PC-9 (cell line): ENCODE data around the gene MYO3B. TPM values are rescaled to one million over a fixed set of nuclear protein-coding genes. Genes with fewer than 3 reads are reported as not detected.

Experiments used
- BruUV-seq: library from RNA; stranded (reverse); fragments of 400-500 nt; replicated peaks from 2 replicates; lab custom pipeline; 2021; lab: Mats Ljungman, UMichigan
- CTCF ChIA-PET: fragments of 300-600 bp; sonication (Branson Sonifier 250); formaldehyde crosslinking; loops from one replicate; lab custom pipeline; 2022; ENCODE audit warnings: antibody characterized with exemption; lab: Charles Lee
- POLR2A ChIA-PET: fragments of 300-600 bp; sonication (Branson Sonifier 250); formaldehyde crosslinking; loops from one replicate; lab custom pipeline; 2022; ENCODE audit warnings: antibody characterized with exemption; ENCODE audit not compliant: unreplicated experiment; lab: Charles Lee
- DNase-seq, 2 experiments: peaks; one replicate each; pipeline versions ENCODE4 v3.0.0 to v3.0.0-alpha.2; 2015 to 2022; ENCODE audit warnings: mixed read lengths in 1 of 2
- H2AFZ ChIP-seq: fragments of 200-600 bp; sonication (generic); 2 replicates; pipeline ENCODE4 v1.8.1; 2017; ENCODE audit warnings: antibody characterized with exemption
- H3F3A ChIP-seq: fragments of 200-600 bp; sonication (generic); 2 replicates; pipeline ENCODE4 v1.8.1; 2017; ENCODE audit warnings: antibody characterized with exemption, mild to moderate bottlenecking, low read depth; ENCODE audit not compliant: insufficient read depth
- H3K27ac ChIP-seq: fragments of 200-600 bp; sonication (generic); 2 replicates; pipeline ENCODE4 v1.6.1; 2016; ENCODE audit warnings: mixed run types
- H3K27me3 ChIP-seq: fragments of 200-600 bp; sonication (generic); 2 replicates; pipeline ENCODE4 v1.6.1; 2016; ENCODE audit warnings: low read depth, mixed run types; ENCODE audit not compliant: insufficient read depth
- H3K36me3 ChIP-seq: fragments of 200-600 bp; sonication (generic); 2 replicates; pipeline ENCODE4 v1.6.1; 2016; ENCODE audit warnings: low read depth, mixed run types
- H3K4me1 ChIP-seq: fragments of 200-600 bp; sonication (generic); replicated peaks from 2 replicates; pipeline ENCODE4 v1.6.1; 2016; ENCODE audit warnings: mixed run types; ENCODE audit not compliant: insufficient read depth
- H3K4me2 ChIP-seq: fragments of 200-600 bp; sonication (generic); 2 replicates; pipeline ENCODE4 v1.6.1; 2017; ENCODE audit warnings: mixed run types
- H3K4me3 ChIP-seq: fragments of 200-600 bp; sonication (generic); 2 replicates; pipeline ENCODE4 v1.6.1; 2016; ENCODE audit warnings: mixed run types
- H3K79me2 ChIP-seq: fragments of 200-600 bp; sonication (generic); 2 replicates; pipeline ENCODE4 v1.6.1; 2017; ENCODE audit warnings: low read depth, mixed run types
- H3K9me2 ChIP-seq: fragments of 200-600 bp; sonication (generic); 2 replicates; pipeline ENCODE4 v1.8.1; 2017; ENCODE audit warnings: mild to moderate bottlenecking; ENCODE audit not compliant: insufficient read depth
- H3K9me3 ChIP-seq: fragments of 200-600 bp; sonication (generic); 2 replicates; pipeline ENCODE4 v1.8.1; 2016; ENCODE audit warnings: low read depth; ENCODE audit not compliant: insufficient read depth
- H4K20me1 ChIP-seq: fragments of 200-600 bp; sonication (generic); 2 replicates; pipeline ENCODE4 v1.8.1; 2017; ENCODE audit not compliant: insufficient read depth
- CTCF ChIP-seq: fragments of 200-600 bp; sonication (generic); conservative IDR thresholded peaks from 2 replicates; pipeline ENCODE4 v1.6.1; 2017; ENCODE audit warnings: mixed run types, antibody characterized with exemption, mild to moderate bottlenecking, moderate library complexity
- EZH2 ChIP-seq: fragments of 200-600 bp; sonication (generic); IDR thresholded peaks from 2 replicates; pipeline ENCODE4 v1.8.0; 2017; ENCODE audit warnings: antibody characterized with exemption, low read depth
- intact Hi-C: fragments of 100-400 bp; cut with micrococcal nuclease; formaldehyde crosslinking; loops from one replicate; pipeline ENCODE4 v1.10.0; 2022; ENCODE audit not compliant: unreplicated experiment
- total RNA-seq: library from RNA; stranded (reverse); gene quantifications from 2 replicates; pipeline ENCODE4 v1.2.3, GENCODE V29; 2021

The MYO3B gene
- total RNA-seq, 1 experiment from 2014 or later = 5.3 TPM

DNA sequence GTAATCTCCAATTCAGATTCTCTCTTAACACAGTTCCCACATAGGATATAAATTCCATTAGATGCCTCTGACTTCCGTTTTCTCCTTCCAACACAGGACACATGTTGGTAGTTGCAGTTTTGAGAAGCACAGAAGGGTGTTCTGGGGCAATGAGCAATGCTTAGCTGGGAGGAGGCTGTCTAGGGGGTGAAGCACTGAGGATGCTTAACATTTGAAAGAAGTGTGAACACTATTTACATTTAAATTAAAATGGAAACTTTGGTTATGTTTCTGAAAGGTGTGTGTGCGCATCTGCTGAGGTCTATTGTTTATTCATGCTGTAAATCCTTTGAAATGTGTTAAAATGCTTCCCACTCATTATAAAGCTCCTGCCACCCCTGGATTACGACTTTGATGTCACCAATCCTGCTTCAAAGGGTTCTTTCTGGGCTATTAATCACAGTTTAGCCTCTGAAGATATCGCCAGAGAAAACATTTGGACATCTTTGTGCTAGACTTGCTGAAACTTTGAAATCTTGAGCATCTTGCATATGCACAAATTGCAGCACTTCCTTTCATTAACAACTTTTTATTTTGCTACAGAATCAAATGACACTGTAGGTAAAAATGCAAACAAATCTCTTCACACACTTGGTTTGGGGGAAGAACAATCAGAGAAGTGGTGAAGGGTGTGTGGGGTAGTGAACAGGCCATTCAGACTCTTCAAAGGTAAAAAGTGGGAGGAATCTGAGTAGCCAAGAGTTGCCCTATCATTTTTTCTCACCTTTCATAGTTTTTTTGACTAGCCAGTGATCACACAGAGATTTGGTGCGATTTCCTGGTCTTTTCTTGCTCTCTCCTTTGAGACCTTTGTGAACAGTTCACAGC lies 258.4 kb downstream of the MYO3B start:
- Histone ChIP-seq H3K4me2 (no peak overlapping the region), H4K20me1 (no peaks in the 10 kb centered on the region), H3K4me1 (peaks cover 5% of the 10 kb centered on the region), H3K79me2 (no peaks in the 10 kb centered on the region), H3K4me3 (no peak overlapping the region), H3K27me3 (no peaks in the 10 kb centered on the region), H3K27ac (no peak overlapping the region), H2AFZ (no peak overlapping the region), H3K9me2 (0 out of 2 replicates have a peak, but pooled peaks cover 4% of the 10 kb centered on the region), H3K9me3 (no peaks in the 10 kb centered on the region), H3F3A (no peaks in the 10 kb centered on the region), H3K36me3 (no peaks in the 10 kb centered on the region)
- BruUV-seq = no TSS peak
- DNase-seq = no peak
- ChIA-PET CTCF (interaction anchor here (0.7 kb wide), 1 partner anchor 526 kb away, joined by 9 read pairs; no protein-coding TSS in a partner anchor), POLR2A (no interaction called here)
- TF ChIP-seq CTCF (no peak), EZH2 (no peak)
- intact Hi-C loops = no loop called here

GRCh38 chr2:170446078-170446477 lies 268.1 kb downstream of the MYO3B start:
- Histone ChIP-seq H3K36me3 (no peaks in the 10 kb centered on the region), H3K27ac (peak overlapping the region; percentile 41), H3K27me3 (no peaks in the 10 kb centered on the region), H3K4me3 (no peak overlapping the region), H3K79me2 (no peaks in the 10 kb centered on the region), H3K4me1 (peaks cover 41% of the 10 kb centered on the region), H2AFZ (no peak overlapping the region), H3K9me3 (peaks cover 11% of the 10 kb centered on the region; the same call in 1 of the 2 replicates), H3F3A (peaks cover 14% of the 10 kb centered on the region; the same call in 1 of the 2 replicates), H3K9me2 (no peaks in the 10 kb centered on the region), H3K4me2 (peak overlapping the region; percentile 29; the same call in 1 of the 2 replicates), H4K20me1 (no peaks in the 10 kb centered on the region)
- no peak for TF ChIP-seq EZH2
- TF ChIP-seq CTCF = no peak
- BruUV-seq = no TSS peak
- peak; percentile 49 to 91 for DNase-seq
- ChIA-PET POLR2A (interaction anchor here (0.6 to 0.7 kb wide), 2 partner anchors 8 to 22 kb away, joined by 3 to 6 read pairs; no protein-coding TSS in a partner anchor), CTCF (no interaction called here)
- intact Hi-C loops = loop anchor here (10.0 kb wide), 1 partner anchor 289 kb away; no protein-coding TSS in a partner anchor

DNA sequence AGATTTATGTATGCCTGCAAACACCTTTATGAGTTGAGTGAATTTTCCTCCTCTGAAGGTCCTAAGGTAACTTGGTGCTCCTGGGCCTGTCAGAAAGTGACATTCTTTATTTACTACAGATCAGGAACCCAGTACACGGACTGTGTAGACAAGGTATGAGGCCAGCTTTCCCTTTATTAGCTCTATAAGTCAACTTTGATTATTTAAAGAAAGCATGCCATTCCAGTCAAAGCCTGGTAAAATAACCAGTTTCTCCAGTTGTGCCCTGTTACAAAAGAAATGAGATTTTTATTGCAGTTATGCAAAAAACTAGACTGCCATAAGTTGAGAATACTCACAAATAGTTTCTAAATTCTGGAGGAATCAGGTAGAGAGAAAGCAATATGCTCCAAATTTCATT lies 271.1 kb downstream of the MYO3B start:
- H3F3A ChIP-seq = peaks cover 14% of the 10 kb centered on the region; the same call in 1 of the 2 replicates
- no peaks in the 10 kb centered on the region for H4K20me1 ChIP-seq
- no peak overlapping the region for H3K4me2 ChIP-seq
- peaks cover 29% of the 10 kb centered on the region for H3K4me1 ChIP-seq
- POLR2A ChIA-PET = no interaction called here
- H3K27me3 ChIP-seq = no peaks in the 10 kb centered on the region
- no peaks in the 10 kb centered on the region for H3K79me2 ChIP-seq
- TF ChIP-seq CTCF = no peak
- TF ChIP-seq EZH2 = no peak
- no peaks in the 10 kb centered on the region for H3K36me3 ChIP-seq
- CTCF ChIA-PET = interaction anchor here (0.6 kb wide), 1 partner anchor 345 kb away, joined by 3 read pairs; no protein-coding TSS in a partner anchor
- no TSS peak for BruUV-seq
- no peak overlapping the region for H3K27ac ChIP-seq
- 0 out of 2 replicates have a peak, but pooled peaks cover 11% of the 10 kb centered on the region for H3K9me3 ChIP-seq
- DNase-seq = peak in 1 of 2 experiments; percentile 39
- H2AFZ ChIP-seq = no peak overlapping the region
- no peaks in the 10 kb centered on the region for H3K9me2 ChIP-seq
- H3K4me3 ChIP-seq = no peak overlapping the region
- intact Hi-C loops = loop anchor here (10.0 kb wide), 1 partner anchor 286 kb away; no protein-coding TSS in a partner anchor
